ENCODE results near the gene MAGOH.
"Not testable (repeated sequence)": the region's sequence is repeated elsewhere in the genome, so short reads cannot be mapped to it uniquely, and the experiment has no call there.

MAGOH gene

GRCh38 chr1:53196485-53197290 is 41.6 kb downstream of the MAGOH start, which contains the start of gene CPT2:
Gene CPT2 (plus strand): TSS chr1:53196824. CDS start chr1:53196944, 120 bp downstream.
- H3K36me3 Mint-ChIP-seq (ENCODE audit: low read depth), result peaks cover 31% of the 10 kb centered on the region
- peak within 1 kb of the TSS; percentile 91 for H3K4me3 Mint-ChIP-seq
- peak; percentile 93 for DNase-seq
- peak within 1 kb of the TSS; percentile 98 for H3K27ac Mint-ChIP-seq
- peaks cover 2% of the 10 kb centered on the region for H3K9me3 Mint-ChIP-seq
- no peaks in the 10 kb centered on the region for H3K27me3 Mint-ChIP-seq
- H3K4me1 Mint-ChIP-seq (ENCODE audit: low read depth), result peaks cover 26% of the 10 kb centered on the region

GRCh38 chr1:53196017-53196484 is 42.3 kb downstream of the MAGOH start:
- Mint-ChIP-seq H3K9me3 (peaks cover 2% of the 10 kb centered on the region), H3K27ac (peak overlapping the region; percentile 95)

GRCh38 chr1:53195246-53196016 is 42.9 kb downstream of the MAGOH start:
- no peak overlapping the region for H3K27ac Mint-ChIP-seq
- no peak for DNase-seq
- H3K4me1 Mint-ChIP-seq (ENCODE audit: low read depth), result peaks cover 26% of the 10 kb centered on the region
- H3K4me3 Mint-ChIP-seq, result no peak overlapping the region
- no peaks in the 10 kb centered on the region for H3K27me3 Mint-ChIP-seq
- peaks cover 2% of the 10 kb centered on the region for H3K9me3 Mint-ChIP-seq
- peaks cover 18% of the 10 kb centered on the region for H3K36me3 Mint-ChIP-seq (ENCODE audit: low read depth)

More at GRCh38 chr1:53196017-53196484, 42.3 kb downstream of the MAGOH start:
- peaks cover 26% of the 10 kb centered on the region for H3K4me1 Mint-ChIP-seq (ENCODE audit: low read depth)
- H3K27me3 Mint-ChIP-seq, result no peaks in the 10 kb centered on the region
- DNase-seq, result no peak
- peaks cover 24% of the 10 kb centered on the region for H3K36me3 Mint-ChIP-seq (ENCODE audit: low read depth)
- peak overlapping the region; percentile 91 for H3K4me3 Mint-ChIP-seq

- Mint-ChIP-seq H3K27me3 (peaks cover 3% of the 10 kb centered on the region), H3K4me3 (no peak overlapping the region), H3K27ac (no peak overlapping the region), H3K9me3 (peaks cover 2% of the 10 kb centered on the region), H3K36me3 (ENCODE audit: low read depth) (no peaks in the 10 kb centered on the region), H3K4me1 (ENCODE audit: low read depth) (no peaks in the 10 kb centered on the region)
- DNase-seq, result no peak
Observed at GRCh38 chr1:53190210-53190611, 48.1 kb downstream of the MAGOH start.

GRCh38 chr1:53189061-53189460 is 49.3 kb downstream of the MAGOH start:
- Mint-ChIP-seq H3K4me1 (ENCODE audit: low read depth) (no peaks in the 10 kb centered on the region), H3K27ac (no peak overlapping the region), H3K9me3 (peaks cover 2% of the 10 kb centered on the region), H3K36me3 (ENCODE audit: low read depth) (no peaks in the 10 kb centered on the region), H3K27me3 (peaks cover 3% of the 10 kb centered on the region), H3K4me3 (no peak overlapping the region)
- no peak for DNase-seq

GRCh38 chr1:53188099-53188498 is 50.2 kb downstream of the MAGOH start:
- Mint-ChIP-seq H3K4me1 (ENCODE audit: low read depth) (no peaks in the 10 kb centered on the region), H3K27me3 (peaks cover 3% of the 10 kb centered on the region), H3K36me3 (ENCODE audit: low read depth) (no peaks in the 10 kb centered on the region), H3K4me3 (no peak overlapping the region), H3K27ac (no peak overlapping the region), H3K9me3 (peaks cover 2% of the 10 kb centered on the region)
- no peak for DNase-seq

GRCh38 chr1:53187401-53187800 is 50.9 kb downstream of the MAGOH start:
- no peak for DNase-seq
- Mint-ChIP-seq H3K4me1 (ENCODE audit: low read depth) (no peaks in the 10 kb centered on the region), H3K4me3 (no peak overlapping the region)

GRCh38 chr1:53186533-53186932 is 51.8 kb downstream of the MAGOH start:
- H3K36me3 Mint-ChIP-seq (ENCODE audit: low read depth), result no peaks in the 10 kb centered on the region
- no peak overlapping the region for H3K27ac Mint-ChIP-seq
- no peak overlapping the region for H3K4me3 Mint-ChIP-seq
- no peak for DNase-seq
- H3K27me3 Mint-ChIP-seq, result peaks cover 3% of the 10 kb centered on the region
- no peaks in the 10 kb centered on the region for H3K4me1 Mint-ChIP-seq (ENCODE audit: low read depth)
- no peaks in the 10 kb centered on the region for H3K9me3 Mint-ChIP-seq

More at GRCh38 chr1:53187401-53187800, 50.9 kb downstream of the MAGOH start:
- peaks cover 2% of the 10 kb centered on the region for H3K9me3 Mint-ChIP-seq
- H3K27me3 Mint-ChIP-seq, result peaks cover 3% of the 10 kb centered on the region
- no peak overlapping the region for H3K27ac Mint-ChIP-seq
- H3K36me3 Mint-ChIP-seq (ENCODE audit: low read depth), result no peaks in the 10 kb centered on the region

- not testable (repeated sequence) for H3K36me3 Mint-ChIP-seq (ENCODE audit: low read depth); H3K27me3 Mint-ChIP-seq; H3K9me3 Mint-ChIP-seq; H3K4me1 Mint-ChIP-seq (ENCODE audit: low read depth); H3K4me3 Mint-ChIP-seq; DNase-seq; H3K27ac Mint-ChIP-seq
Observed at GRCh38 chr1:53185955-53186297, 52.4 kb downstream of the MAGOH start.

GRCh38 chr1:53183095-53183990 is 55.0 kb downstream of the MAGOH start:
- H3K27me3 Mint-ChIP-seq, result peaks cover 7% of the 10 kb centered on the region
- H3K36me3 Mint-ChIP-seq (ENCODE audit: low read depth), result no peaks in the 10 kb centered on the region
- no peak overlapping the region for H3K4me3 Mint-ChIP-seq
- H3K9me3 Mint-ChIP-seq, result no peaks in the 10 kb centered on the region
- H3K4me1 Mint-ChIP-seq (ENCODE audit: low read depth), result no peaks in the 10 kb centered on the region
- no peak for DNase-seq
- H3K27ac Mint-ChIP-seq, result no peak overlapping the region

GRCh38 chr1:53182716-53183094 is 55.6 kb downstream of the MAGOH start:
- Mint-ChIP-seq H3K27ac (no peak overlapping the region), H3K4me3 (no peak overlapping the region), H3K4me1 (ENCODE audit: low read depth) (no peaks in the 10 kb centered on the region), H3K9me3 (no peaks in the 10 kb centered on the region), H3K27me3 (peaks cover 7% of the 10 kb centered on the region), H3K36me3 (ENCODE audit: low read depth) (no peaks in the 10 kb centered on the region)
- DNase-seq, result no peak

- no peaks in the 10 kb centered on the region for H3K9me3 Mint-ChIP-seq
- DNase-seq, result peak; percentile 86
- no peak overlapping the region for H3K27ac Mint-ChIP-seq
- no peaks in the 10 kb centered on the region for H3K4me1 Mint-ChIP-seq (ENCODE audit: low read depth)
- no peaks in the 10 kb centered on the region for H3K36me3 Mint-ChIP-seq (ENCODE audit: low read depth)
- peaks cover 6% of the 10 kb centered on the region for H3K27me3 Mint-ChIP-seq
- H3K4me3 Mint-ChIP-seq, result no peak overlapping the region
Observed at GRCh38 chr1:53182111-53182593, 56.2 kb downstream of the MAGOH start.

GRCh38 chr1:53180951-53181350 is 57.4 kb downstream of the MAGOH start:
- Mint-ChIP-seq H3K27ac (no peak overlapping the region), H3K27me3 (peaks cover 11% of the 10 kb centered on the region), H3K4me3 (no peak overlapping the region), H3K4me1 (ENCODE audit: low read depth) (no peaks in the 10 kb centered on the region), H3K36me3 (ENCODE audit: low read depth) (no peaks in the 10 kb centered on the region), H3K9me3 (no peaks in the 10 kb centered on the region)
- DNase-seq, result no peak

- no peak for DNase-seq
- no peaks in the 10 kb centered on the region for H3K9me3 Mint-ChIP-seq
- no peaks in the 10 kb centered on the region for H3K36me3 Mint-ChIP-seq (ENCODE audit: low read depth)
- no peak overlapping the region for H3K4me3 Mint-ChIP-seq
- peaks cover 15% of the 10 kb centered on the region for H3K27me3 Mint-ChIP-seq
- no peak overlapping the region for H3K27ac Mint-ChIP-seq
- no peaks in the 10 kb centered on the region for H3K4me1 Mint-ChIP-seq (ENCODE audit: low read depth)
Observed at GRCh38 chr1:53180226-53180625, 58.1 kb downstream of the MAGOH start.
